Activated CD4-positive, alpha-beta T cell treated with anti-CD3 and anti-CD28 coated beads, Interleukin-2, amount 50 U/mL, for 24 hours (primary cell): ENCODE results near the gene ADAMTS12.
"Not testable (repeated sequence)": the region's sequence is repeated elsewhere in the genome, so short reads cannot be mapped to it uniquely, and the experiment has no call there.

Source experiments
- DNase-seq, 2 donors: peaks; one replicate each; pipeline ENCODE4 v3.0.0-alpha.2; 2020; ENCODE audit warnings: low read depth in 1 of 2, low spot score in 1 of 2

Gene ADAMTS12

GRCh38 chr5:33914844-33915243 lies 23.1 kb upstream of the ADAMTS12 start:
- DNase-seq, result not testable (repeated sequence)

GRCh38 chr5:33906248-33906647 lies 14.5 kb upstream of the ADAMTS12 start:
- DNase-seq, result not testable (repeated sequence)

- DNase-seq, result no peak
These were observed 13.6 kb upstream of the ADAMTS12 start for GRCh38 chr5:33905381-33905780.

DNA sequence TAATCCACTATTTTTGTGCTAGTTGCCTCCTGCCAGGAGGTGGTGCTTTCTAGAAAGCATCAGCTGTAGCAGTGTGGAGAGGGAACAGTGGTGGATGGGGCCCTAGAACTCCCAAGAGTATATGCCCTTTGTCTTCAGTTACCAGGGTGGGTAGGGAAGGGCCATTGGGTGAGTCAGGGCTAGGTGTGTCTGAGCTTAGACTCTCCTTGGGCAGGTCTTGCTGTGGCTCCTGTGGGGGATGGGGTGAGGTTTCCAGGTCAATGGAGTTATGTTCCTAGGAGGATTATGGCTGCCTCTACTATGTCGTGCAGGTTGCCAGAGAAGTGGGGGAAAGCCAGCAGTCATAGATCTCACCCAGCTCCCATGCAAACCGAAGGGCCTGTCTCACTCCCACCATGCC lies 11.3 kb upstream of the ADAMTS12 start:
- no peak for DNase-seq

- DNase-seq, result no peak
These were observed 9.4 kb upstream of the ADAMTS12 start for GRCh38 chr5:33901156-33901555.

- DNase-seq, result no peak
These were observed 2.8 kb upstream of the ADAMTS12 start for GRCh38 chr5:33894566-33894965.

DNA sequence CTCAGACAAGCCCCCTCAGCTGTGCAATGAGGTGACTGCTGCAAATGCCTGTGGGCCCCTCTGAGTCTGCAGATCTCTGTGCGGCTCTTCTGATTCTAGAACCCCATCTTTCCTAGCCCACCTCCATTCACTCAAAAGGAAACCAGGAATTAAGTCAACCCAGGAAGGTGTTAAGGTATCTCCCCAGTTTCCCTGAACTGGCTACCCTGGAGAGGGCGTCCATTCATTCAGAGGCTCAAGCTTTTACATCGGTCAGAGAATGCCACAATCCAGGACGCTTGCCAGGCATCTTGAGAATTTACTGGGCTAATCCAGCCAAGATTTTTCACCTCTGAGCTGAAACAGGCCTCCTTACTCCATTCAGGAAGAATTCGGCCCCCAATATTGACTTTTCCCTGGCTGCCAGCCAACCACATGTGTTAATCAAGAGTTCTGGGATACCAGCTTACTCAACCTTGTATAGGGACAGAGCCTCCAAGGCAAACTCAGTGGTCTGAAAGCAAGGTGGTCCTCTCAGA lies 889 bp upstream of the ADAMTS12 start:
- no peak for DNase-seq

GRCh38 chr5:33891446-33891787 lies 373 bp downstream of the ADAMTS12 start:
- DNase-seq, result no peak

GRCh38 chr5:33890131-33891032 lies 1.4 kb downstream of the ADAMTS12 start:
- no peak for DNase-seq

- no peak for DNase-seq
These were observed 3.2 kb downstream of the ADAMTS12 start for GRCh38 chr5:33888587-33888986.

GRCh38 chr5:33887268-33887667 lies 4.5 kb downstream of the ADAMTS12 start:
- DNase-seq, result no peak

GRCh38 chr5:33886283-33886682 lies 5.5 kb downstream of the ADAMTS12 start:
- no peak for DNase-seq

- no peak for DNase-seq
These were observed 6.1 kb downstream of the ADAMTS12 start for GRCh38 chr5:33885679-33886078.

DNA sequence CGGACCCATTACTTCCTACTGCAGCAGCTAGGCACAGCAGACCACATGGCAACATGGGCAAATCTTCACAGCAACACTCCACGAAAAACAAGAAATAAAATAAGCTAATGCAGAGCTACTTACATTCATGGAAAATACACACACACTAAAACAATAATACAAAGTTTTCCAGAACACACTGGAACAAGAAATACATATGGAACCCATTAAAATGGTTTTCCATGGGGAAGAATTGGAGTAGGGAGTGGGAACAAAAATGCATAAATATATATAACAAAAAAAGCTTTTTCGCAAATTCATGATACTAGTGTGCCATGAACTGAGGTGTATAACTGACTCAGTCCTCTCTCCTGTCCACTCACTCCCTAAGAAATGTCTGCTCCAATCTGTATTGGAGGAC lies 8.3 kb downstream of the ADAMTS12 start:
- no peak for DNase-seq

DNA sequence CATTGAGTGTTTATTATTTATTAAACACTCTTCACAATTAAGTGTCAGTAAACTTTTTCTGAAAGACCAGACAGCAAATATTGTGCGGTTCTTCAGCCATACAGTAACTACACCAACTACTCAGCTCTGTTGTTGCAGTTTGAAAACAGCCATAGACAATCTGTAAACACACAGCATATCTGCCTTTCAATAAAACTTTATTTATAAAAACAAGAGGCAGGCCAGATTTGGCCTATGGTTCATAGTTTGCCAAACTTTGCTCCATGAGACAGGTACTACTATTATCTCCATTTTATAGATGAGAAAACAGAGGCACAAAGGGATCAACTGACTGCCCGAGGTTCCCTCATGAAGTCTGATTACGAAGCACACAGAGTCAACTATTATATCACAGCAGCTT lies 11.5 kb downstream of the ADAMTS12 start:
- no peak for DNase-seq

GRCh38 chr5:33877449-33877848 lies 14.3 kb downstream of the ADAMTS12 start:
- no peak for DNase-seq

GRCh38 chr5:33867241-33867640 lies 24.5 kb downstream of the ADAMTS12 start:
- DNase-seq, result no peak

DNA sequence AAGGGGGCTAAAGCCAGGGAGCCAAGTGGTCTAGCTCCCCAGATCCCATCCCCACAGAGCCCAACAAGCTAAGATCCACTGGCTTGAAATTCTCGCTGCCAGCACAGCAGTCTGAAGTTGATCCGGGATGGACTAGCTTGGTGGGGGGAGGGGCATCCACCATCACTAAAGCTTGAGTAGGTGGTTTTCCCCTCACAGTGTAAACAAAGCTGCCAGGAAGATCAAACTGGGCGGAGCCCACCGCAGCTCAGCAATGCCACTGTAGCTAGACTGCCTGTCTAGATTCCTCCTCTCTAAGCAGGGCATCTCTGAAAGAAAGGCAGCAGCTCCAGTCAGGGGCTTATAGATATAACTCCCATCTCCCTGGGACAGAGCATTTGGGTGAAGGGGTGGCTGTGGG lies 32.6 kb downstream of the ADAMTS12 start:
- not testable (repeated sequence) for DNase-seq

DNA sequence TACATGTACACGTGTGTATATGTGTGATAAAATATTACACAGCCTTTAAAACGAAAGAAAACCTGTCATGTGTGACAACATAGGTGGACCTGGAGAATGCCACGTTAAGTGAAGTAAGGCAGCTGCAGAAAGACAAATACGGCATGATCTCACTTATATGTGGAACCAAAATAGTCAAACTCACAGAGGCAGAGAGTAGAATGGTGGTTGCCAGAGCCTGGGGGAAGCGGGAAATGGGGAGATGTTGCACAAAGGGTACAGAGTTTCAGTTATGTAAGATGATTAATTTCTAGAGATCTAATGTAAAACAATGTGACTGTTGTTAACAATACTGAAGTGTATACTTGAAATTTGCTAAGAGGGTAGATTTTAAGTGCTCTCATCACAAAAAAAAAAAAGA lies 34.8 kb downstream of the ADAMTS12 start:
- no peak for DNase-seq

- DNase-seq, result no peak
These were observed 36.4 kb downstream of the ADAMTS12 start for GRCh38 chr5:33855396-33855795.

DNA sequence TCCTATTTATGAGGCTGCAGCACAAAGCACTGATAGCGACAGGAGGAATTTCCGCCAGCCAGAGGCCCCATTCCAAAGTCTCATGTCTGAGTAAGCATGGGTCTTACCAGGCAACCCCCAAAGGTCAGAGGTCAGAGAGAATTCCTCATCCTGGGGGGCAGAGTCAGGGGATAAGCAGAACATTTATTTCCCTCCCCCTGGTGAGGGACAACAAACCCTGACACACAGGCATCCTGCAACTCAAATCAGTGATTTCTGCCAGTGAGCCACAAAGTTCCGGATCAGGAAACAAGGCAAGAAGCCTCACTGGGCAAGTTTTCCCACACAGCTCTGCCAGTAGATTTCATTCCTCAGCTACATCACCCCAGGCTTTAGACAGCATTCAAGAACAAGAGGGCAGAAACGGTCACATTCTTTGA lies 37.0 kb downstream of the ADAMTS12 start:
- DNase-seq, result no peak

- no peak for DNase-seq
These were observed 39.0 kb downstream of the ADAMTS12 start for GRCh38 chr5:33852837-33853236.

DNA sequence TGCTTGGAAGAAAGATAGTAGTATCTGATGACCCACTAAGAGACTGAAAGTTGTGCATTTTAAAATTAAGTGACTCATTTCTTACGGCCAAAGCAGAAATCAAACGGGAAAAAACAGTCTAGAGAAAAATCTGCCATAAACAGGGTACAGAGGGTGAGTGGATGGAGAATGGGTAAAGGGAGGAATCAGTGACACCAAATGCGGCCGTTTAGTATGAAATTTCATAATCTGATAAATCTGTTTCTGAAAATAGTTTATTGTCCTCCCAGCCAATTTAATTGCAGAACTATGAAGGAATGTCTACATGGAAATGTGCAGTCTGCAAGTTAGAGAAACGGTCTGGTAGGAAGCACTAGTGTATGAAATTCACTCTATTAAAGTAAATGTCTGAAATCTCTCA lies 39.5 kb downstream of the ADAMTS12 start:
- DNase-seq, result no peak
